ENCODE data around the gene IL1RAPL1. TPM values are rescaled to one million over a fixed set of nuclear protein-coding genes. Genes with fewer than 3 reads are reported as not detected.

IL1RAPL1 gene
- total RNA-seq, 1 experiment from 2014 or later, result not detected

- Mint-ChIP-seq H3K27ac (ENCODE audit: low read depth, unreplicated experiment) (no peak overlapping the region), H3K4me3 (ENCODE audit: unreplicated experiment) (no peak overlapping the region), H3K27me3 (ENCODE audit: insufficient read depth, unreplicated experiment) (peaks cover 12% of the 10 kb centered on the region), H3K4me1 (ENCODE audit: insufficient read depth, unreplicated experiment) (no peaks in the 10 kb centered on the region), H3K9me3 (ENCODE audit: unreplicated experiment) (no peaks in the 10 kb centered on the region), H3K36me3 (ENCODE audit: insufficient read depth, unreplicated experiment) (peaks cover 4% of the 10 kb centered on the region)
- POLR2A ChIA-PET, result no interaction called here
- CTCF ChIA-PET, result interaction anchor here (0.6 to 0.8 kb wide), 3 partner anchors 20 to 115 kb away, joined by 3 to 4 read pairs (median 3); no protein-coding TSS in a partner anchor
- TF ChIP-seq, protein P1, sequence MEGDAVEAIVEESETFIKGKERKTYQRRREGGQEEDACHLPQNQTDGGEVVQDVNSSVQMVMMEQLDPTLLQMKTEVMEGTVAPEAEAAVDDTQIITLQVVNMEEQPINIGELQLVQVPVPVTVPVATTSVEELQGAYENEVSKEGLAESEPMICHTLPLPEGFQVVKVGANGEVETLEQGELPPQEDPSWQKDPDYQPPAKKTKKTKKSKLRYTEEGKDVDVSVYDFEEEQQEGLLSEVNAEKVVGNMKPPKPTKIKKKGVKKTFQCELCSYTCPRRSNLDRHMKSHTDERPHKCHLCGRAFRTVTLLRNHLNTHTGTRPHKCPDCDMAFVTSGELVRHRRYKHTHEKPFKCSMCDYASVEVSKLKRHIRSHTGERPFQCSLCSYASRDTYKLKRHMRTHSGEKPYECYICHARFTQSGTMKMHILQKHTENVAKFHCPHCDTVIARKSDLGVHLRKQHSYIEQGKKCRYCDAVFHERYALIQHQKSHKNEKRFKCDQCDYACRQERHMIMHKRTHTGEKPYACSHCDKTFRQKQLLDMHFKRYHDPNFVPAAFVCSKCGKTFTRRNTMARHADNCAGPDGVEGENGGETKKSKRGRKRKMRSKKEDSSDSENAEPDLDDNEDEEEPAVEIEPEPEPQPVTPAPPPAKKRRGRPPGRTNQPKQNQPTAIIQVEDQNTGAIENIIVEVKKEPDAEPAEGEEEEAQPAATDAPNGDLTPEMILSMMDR (IDR thresholded peaks at IDR 0.05; ENCODE audit: unreplicated experiment), result peak; percentile 19
- intact Hi-C loops (cut with micrococcal nuclease), result loop anchor here (10.0 kb wide), 1 partner anchor 243 kb away; no protein-coding TSS in a partner anchor
- BruUV-seq (replicated peaks), result no TSS peak
- DNase-seq (ENCODE audit: unreplicated experiment), result peak; percentile 4
Observed at GRCh38 chrX:29231800-29232199, 644.6 kb downstream of the IL1RAPL1 start.

DNA sequence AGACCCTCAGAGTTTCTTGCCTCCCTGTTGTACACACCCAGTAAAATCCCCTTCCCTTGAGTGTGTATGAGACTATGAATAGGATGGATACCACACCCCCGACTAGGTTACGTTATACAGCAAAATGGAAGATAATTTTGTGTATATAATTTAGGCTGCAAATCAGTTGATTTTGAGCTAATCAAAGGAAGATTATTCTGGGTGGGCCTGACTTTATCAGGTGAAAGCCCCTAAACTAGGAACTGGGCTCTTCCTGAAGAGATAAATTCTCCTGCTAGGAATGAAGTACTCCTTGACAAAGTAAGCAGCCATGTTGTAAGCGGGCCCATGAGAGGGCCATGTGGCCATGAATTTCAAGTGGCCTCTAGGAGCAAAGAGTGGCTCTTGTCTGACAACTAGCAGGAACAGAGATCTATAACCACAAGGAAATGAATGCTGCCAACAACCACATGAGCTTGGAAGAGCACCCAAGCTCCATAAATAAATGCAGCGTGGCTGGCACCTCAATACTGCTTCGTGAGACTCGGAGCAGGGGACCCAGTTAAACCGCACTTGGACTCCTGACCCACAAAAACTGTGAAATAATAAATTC, 646.4 kb downstream of the IL1RAPL1 start:
- BruUV-seq (replicated peaks), result no TSS peak
- TF ChIP-seq, protein P1 (IDR thresholded peaks at IDR 0.05; ENCODE audit: unreplicated experiment), result no peak
- no peak for DNase-seq (ENCODE audit: unreplicated experiment)
- Mint-ChIP-seq H3K4me3 (ENCODE audit: unreplicated experiment) (no peak overlapping the region), H3K27ac (ENCODE audit: low read depth, unreplicated experiment) (no peak overlapping the region), H3K27me3 (ENCODE audit: insufficient read depth, unreplicated experiment) (peaks cover 12% of the 10 kb centered on the region), H3K9me3 (ENCODE audit: unreplicated experiment) (no peaks in the 10 kb centered on the region), H3K4me1 (ENCODE audit: insufficient read depth, unreplicated experiment) (no peaks in the 10 kb centered on the region), H3K36me3 (ENCODE audit: insufficient read depth, unreplicated experiment) (peaks cover 6% of the 10 kb centered on the region)
- POLR2A ChIA-PET, result no interaction called here
- CTCF ChIA-PET, result no interaction called here
- intact Hi-C loops (cut with micrococcal nuclease), result loop anchor here (10.0 kb wide), 1 partner anchor 241 kb away; no protein-coding TSS in a partner anchor

- H3K4me3 Mint-ChIP-seq (ENCODE audit: unreplicated experiment), result no peak overlapping the region
- no peak for DNase-seq (ENCODE audit: unreplicated experiment)
- no peaks in the 10 kb centered on the region for H3K4me1 Mint-ChIP-seq (ENCODE audit: insufficient read depth, unreplicated experiment)
- POLR2A ChIA-PET, result no interaction called here
- intact Hi-C loops (cut with micrococcal nuclease), result loop anchor here (10.0 kb wide), 1 partner anchor 237 kb away; no protein-coding TSS in a partner anchor
- no peaks in the 10 kb centered on the region for H3K9me3 Mint-ChIP-seq (ENCODE audit: unreplicated experiment)
- CTCF ChIA-PET, result interaction anchor here (0.6 kb wide), 1 partner anchor 77 kb away, joined by 3 read pairs; no protein-coding TSS in a partner anchor
- TF ChIP-seq, protein P1 (IDR thresholded peaks at IDR 0.05; ENCODE audit: unreplicated experiment), result no peak
- H3K27me3 Mint-ChIP-seq (ENCODE audit: insufficient read depth, unreplicated experiment), result peaks cover under 1% of the 10 kb centered on the region
- H3K36me3 Mint-ChIP-seq (ENCODE audit: insufficient read depth, unreplicated experiment), result peaks cover 6% of the 10 kb centered on the region
- no peak overlapping the region for H3K27ac Mint-ChIP-seq (ENCODE audit: low read depth, unreplicated experiment)
- BruUV-seq (replicated peaks), result no TSS peak
Observed at GRCh38 chrX:29237972-29238371, 650.7 kb downstream of the IL1RAPL1 start.

DNA sequence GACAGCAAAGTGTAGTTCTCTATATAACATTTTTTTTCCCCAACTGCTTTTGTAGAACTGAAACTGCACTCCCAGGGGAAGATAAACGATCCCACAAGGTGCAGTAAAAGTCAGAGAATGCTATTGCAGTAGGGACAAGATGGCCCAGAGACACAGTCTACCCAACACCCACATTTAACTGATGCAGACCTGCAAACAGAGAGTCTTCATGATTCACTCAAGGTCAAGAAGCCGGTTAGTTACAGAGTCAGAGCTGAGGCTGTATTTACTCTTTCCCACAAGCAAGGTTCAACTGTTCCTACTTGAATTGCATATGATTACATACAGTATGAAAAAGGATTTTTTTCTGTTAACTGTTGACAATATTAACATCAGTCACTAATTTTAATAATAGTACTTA, 654.6 kb downstream of the IL1RAPL1 start:
- H3K9me3 Mint-ChIP-seq (ENCODE audit: unreplicated experiment), result no peaks in the 10 kb centered on the region
- no peaks in the 10 kb centered on the region for H3K4me1 Mint-ChIP-seq (ENCODE audit: insufficient read depth, unreplicated experiment)

More for the DNA sequence above, 654.6 kb downstream of the IL1RAPL1 start:
- Mint-ChIP-seq H3K4me3 (ENCODE audit: unreplicated experiment) (no peak overlapping the region), H3K36me3 (ENCODE audit: insufficient read depth, unreplicated experiment) (peaks cover 3% of the 10 kb centered on the region), H3K27ac (ENCODE audit: low read depth, unreplicated experiment) (no peak overlapping the region), H3K27me3 (ENCODE audit: insufficient read depth, unreplicated experiment) (peaks cover 14% of the 10 kb centered on the region)
- POLR2A ChIA-PET, result no interaction called here
- intact Hi-C loops (cut with micrococcal nuclease), result no loop called here
- TF ChIP-seq, protein P1 (IDR thresholded peaks at IDR 0.05; ENCODE audit: unreplicated experiment), result no peak
- BruUV-seq (replicated peaks), result no TSS peak
- CTCF ChIA-PET, result interaction anchor here (1.2 kb wide), 1 partner anchor 970 kb away, joined by 3 read pairs; no protein-coding TSS in a partner anchor
- no peak for DNase-seq (ENCODE audit: unreplicated experiment)

Measured in MCF 10A (cell line).